ENCODE results near the gene LRBA. TPM values are rescaled to one million over a fixed set of nuclear protein-coding genes. Genes with fewer than 3 reads are reported as not detected.

Gene LRBA, protein sequence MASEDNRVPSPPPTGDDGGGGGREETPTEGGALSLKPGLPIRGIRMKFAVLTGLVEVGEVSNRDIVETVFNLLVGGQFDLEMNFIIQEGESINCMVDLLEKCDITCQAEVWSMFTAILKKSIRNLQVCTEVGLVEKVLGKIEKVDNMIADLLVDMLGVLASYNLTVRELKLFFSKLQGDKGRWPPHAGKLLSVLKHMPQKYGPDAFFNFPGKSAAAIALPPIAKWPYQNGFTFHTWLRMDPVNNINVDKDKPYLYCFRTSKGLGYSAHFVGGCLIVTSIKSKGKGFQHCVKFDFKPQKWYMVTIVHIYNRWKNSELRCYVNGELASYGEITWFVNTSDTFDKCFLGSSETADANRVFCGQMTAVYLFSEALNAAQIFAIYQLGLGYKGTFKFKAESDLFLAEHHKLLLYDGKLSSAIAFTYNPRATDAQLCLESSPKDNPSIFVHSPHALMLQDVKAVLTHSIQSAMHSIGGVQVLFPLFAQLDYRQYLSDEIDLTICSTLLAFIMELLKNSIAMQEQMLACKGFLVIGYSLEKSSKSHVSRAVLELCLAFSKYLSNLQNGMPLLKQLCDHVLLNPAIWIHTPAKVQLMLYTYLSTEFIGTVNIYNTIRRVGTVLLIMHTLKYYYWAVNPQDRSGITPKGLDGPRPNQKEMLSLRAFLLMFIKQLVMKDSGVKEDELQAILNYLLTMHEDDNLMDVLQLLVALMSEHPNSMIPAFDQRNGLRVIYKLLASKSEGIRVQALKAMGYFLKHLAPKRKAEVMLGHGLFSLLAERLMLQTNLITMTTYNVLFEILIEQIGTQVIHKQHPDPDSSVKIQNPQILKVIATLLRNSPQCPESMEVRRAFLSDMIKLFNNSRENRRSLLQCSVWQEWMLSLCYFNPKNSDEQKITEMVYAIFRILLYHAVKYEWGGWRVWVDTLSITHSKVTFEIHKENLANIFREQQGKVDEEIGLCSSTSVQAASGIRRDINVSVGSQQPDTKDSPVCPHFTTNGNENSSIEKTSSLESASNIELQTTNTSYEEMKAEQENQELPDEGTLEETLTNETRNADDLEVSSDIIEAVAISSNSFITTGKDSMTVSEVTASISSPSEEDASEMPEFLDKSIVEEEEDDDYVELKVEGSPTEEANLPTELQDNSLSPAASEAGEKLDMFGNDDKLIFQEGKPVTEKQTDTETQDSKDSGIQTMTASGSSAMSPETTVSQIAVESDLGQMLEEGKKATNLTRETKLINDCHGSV (N-terminal part only)
- total RNA-seq: 92.0 and 114 TPM in 2 replicates

DNA sequence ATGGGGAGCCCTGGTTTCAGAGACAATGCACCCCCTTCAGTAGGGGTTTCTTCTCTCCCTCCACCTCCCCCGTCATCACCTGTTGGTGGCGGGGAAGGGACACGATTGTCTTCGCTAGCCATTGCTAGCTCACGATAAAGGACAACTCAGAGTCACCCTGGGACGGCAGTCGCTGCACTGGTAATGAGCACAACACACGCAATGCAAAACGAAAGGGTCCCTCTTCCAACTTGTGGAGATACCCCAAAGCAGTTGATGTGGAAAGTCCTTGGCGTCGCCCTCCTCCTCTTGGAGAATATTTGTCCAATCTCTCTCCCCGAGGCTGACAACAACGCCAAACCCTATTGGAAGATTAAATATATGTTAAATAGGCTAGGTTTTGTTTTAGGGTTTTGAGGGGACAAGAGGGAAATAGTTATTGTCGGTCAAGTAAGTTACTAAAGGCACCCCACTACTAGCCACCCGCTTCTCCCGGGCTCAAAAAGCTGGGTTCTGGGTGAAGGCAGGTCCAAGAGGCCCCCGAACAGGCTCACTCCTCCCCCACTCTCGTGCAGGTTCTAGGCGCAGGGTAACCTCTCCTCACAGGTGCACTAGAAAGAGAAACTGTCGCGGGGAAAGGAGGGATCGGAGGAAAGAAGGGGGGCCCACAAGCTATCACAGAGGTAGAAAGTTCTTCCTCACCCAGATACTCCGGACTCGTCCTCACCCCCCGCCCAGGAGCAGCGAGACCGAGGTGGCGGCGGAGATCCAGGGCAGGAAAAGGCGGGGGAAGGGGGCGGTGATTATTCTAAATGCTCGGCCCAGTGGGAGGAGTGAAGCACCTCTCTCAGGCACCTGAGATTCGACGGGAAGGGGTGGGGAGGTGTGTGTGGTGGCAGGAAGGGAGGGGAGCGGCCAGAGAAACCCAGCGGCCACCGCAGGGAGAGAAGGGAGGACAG, at the start of gene LRBA:
TSS of gene LRBA (minus strand) at position 764 of the 938 bp plus-strand sequence. CDS start at position 122, 642 bp downstream.

DNA sequence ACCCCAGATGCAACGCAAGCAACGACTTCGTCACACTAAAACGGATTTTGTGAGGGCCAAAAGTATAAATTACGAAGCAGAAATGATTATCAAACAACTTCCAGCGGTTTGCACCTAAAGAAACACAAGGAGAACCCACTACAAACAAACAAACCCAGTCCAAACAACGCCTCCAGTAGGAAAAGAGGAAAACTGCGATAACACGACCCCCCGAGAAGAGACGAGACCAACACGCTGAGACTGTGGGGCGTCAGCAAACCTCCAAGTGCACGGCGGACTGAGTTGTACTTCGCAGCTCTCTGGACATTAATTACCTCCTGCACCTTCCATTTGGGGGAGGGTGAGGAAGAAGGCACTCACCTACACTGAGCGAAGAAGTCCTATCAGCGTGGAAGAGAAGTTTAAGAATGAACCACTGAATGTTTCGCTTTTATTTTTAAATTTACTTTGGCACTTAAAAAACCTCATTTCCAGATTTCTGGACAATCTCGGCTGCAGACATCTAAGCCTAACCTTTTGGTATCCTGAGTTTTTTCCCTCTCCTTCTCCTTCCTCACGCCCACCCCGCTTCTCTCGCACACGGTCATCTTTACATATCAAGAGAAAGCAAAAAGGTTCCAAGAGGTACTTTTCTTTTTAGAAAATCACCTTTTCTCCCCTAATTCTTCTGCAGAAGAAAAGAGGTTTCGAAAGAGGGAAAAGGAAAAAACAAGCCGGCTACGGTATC, 432.8 kb downstream of the LRBA start, which contains the start of gene MAB21L2:
TSS of gene MAB21L2 (plus strand) at position 6 of the 727 bp plus-strand sequence. CDS start 879 bp downstream, outside the sequence.

Small RNAs within 50 kb of the gene (small RNA-seq; reads per million reads assigned to genes)
- not detected for gene RNA5SP168

Other genes with a start within 250 kb of the LRBA start
- gene RPS3A, start 84.3 kb upstream of the LRBA start, total RNA-seq: 2,351 and 3,068 TPM in 2 replicates

Data from thoracic aorta endothelial cell (primary cell).